GM12801 (cell line): ENCODE measurements around the gene SACS.

Experiments used
- CTCF ChIP-seq: IDR thresholded peaks from one replicate; pipeline ENCODE4 v1.5.1; 2011; ENCODE audit warnings: control low read depth; ENCODE audit not compliant: insufficient read length; ENCODE audit errors: extremely low read depth

The SACS gene

GRCh38 chr13:23450340-23451046 lies 17.0 kb upstream of the SACS start:
- TF ChIP-seq CTCF = no peak

DNA sequence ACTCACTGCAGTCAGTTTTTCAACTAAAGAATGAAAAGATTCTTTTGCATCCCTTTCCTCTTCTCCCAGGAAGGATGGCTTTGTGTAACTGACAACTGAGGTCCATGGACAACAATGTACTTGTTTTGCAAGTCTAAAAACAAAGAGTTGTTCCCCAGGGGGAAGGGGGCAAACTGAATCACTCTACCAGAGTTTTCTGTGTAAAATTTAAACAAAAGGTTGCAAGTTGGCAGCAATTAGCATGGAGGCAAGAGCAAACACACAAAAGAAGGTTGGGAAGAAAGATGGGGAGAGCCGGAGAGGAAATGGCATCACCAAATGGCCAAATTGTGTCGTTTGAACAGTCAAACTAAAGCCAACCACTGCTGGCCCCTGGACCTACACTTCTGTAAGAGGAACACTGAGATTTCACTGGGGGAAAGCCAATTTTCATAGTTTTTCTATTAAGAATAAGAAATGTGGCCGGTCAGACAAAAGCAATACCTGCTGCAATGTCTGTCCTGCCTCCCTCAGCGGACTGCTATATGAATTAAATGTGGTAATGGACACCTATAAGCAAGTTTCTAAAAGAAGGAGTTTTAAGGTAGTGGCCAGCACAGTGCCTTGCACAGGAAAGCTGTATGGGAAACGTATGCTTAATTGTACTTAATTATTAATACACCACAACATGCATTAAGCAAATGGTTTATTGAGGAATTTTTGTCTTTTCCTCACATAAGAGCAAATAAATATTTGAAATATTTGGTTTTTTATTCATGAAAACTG lies 16.1 kb upstream of the SACS start:
- TF ChIP-seq CTCF = no peak

- TF ChIP-seq CTCF = no peak
Measured at GRCh38 chr13:23447927-23448326, 14.4 kb upstream of the SACS start.

- no peak for TF ChIP-seq CTCF
Measured at GRCh38 chr13:23445794-23446193, 12.3 kb upstream of the SACS start.

DNA sequence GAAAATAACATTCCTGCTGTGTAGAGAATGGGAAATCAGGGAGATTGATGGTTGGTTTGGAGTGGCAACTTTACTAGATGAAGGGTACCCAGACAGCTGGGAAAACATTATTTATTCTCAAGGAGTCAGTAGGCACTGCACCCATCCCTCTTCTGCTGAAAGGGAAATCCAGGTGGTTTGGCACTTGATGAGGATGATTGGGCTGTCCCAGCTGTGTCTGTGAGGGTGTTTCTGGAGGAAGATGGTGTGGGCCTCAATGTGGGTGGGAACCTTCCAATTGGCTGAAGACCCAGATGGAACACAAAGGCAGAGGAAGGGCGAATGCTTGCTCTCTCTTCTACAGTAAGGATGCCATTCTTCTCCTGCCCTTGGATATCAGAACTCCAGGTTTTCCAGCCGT lies 10.4 kb upstream of the SACS start:
- TF ChIP-seq CTCF = no peak

DNA sequence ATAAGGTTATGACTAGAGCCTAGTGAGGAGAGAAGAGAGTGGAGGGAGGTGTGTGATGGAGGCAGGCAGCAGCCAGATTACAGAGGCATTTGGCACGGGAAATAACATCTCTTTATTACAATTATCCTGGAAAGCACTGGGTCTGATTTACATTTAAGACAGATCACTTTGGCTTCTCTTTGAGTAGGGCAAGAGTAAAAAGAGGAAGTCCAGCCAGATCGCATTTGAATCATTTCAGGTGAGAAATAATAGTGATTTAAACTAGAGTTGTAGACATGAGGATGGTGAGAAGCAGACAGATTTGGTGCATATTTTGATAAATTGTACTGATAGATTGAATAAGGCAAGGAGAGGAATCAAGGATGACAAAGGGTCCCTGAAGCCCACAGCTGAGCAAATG lies 9.6 kb upstream of the SACS start:
- TF ChIP-seq CTCF = no peak

DNA sequence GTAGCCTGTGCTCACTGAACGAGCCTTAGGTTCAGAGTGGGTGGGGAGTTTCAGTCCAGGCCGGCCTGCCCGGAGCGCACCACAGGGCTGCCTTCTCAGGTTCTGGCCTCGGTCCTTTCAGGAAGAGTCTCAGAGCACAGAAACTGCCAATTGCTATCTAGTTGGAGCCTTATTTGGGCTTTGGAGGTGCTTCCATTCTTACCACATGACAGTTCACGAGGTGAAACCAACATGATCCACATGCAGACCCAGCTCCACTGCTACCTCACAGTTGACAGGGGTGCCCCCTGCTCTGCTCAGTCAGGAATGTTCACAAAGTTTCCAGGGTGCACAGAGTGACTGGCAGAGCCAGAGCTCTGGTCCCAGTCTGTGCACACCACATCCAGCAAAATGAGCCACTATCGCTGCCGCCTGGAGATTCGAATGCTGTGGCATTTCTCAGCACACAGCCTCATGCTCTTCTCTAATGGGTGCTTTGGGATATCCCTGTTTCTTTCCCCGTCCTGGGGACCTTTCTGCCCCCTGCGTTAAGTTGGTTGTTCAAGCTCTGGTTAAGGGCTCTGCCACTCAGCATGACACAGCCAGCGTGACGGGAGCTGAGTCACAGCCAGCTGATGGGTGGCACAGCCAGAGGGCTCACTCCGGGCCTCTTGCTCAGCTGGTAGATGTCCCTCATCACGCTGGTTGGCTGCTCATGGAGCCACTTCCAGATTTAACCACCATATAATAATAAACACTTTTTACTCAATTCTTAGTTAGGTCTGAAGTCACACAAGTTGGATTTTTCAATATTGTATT lies 7.5 kb upstream of the SACS start:
- TF ChIP-seq CTCF = no peak
